ENCODE measurements around the gene CHRM1. TPM values are rescaled to one million over a fixed set of nuclear protein-coding genes. Genes with fewer than 3 reads are reported as not detected.

Gene CHRM1
- total and polyA plus RNA-seq, 2 experiments from 2014 or later, result 1.4 to 1.6 TPM

GRCh38 chr11:62888406-62888805, 32.8 kb downstream of the CHRM1 start:
- Histone ChIP-seq H3K4me3 (no peak overlapping the region), H3K4me1 (ENCODE audit: low read depth) (peaks cover 24% of the 10 kb centered on the region), H3K27ac (peak overlapping the region; percentile 88), H3K36me3 (peaks cover 54% of the 10 kb centered on the region), H3K27me3 (no peaks in the 10 kb centered on the region), H3K9me3 (ENCODE audit: low read depth) (no peaks in the 10 kb centered on the region)
- no peak for DNase-seq (ENCODE audit: low read depth in 1 of 2, low spot score in 1 of 2)
- no peak for TF ChIP-seq CTCF (IDR thresholded peaks at IDR 0.05; ENCODE audit: low read depth, low read length)

- no peak overlapping the region for H3K4me3 ChIP-seq
- H3K9me3 ChIP-seq (ENCODE audit: low read depth), result no peaks in the 10 kb centered on the region
- H3K27ac ChIP-seq, result no peak overlapping the region
- H3K4me1 ChIP-seq (ENCODE audit: low read depth), result peaks cover 29% of the 10 kb centered on the region
- H3K36me3 ChIP-seq, result peaks cover 64% of the 10 kb centered on the region
- H3K27me3 ChIP-seq, result no peaks in the 10 kb centered on the region
- DNase-seq (ENCODE audit: low read depth in 1 of 2, low spot score in 1 of 2), result no peak
- TF ChIP-seq CTCF (IDR thresholded peaks at IDR 0.05; ENCODE audit: low read depth, low read length), result no peak
Observed at GRCh38 chr11:62885137-62885750, 35.9 kb downstream of the CHRM1 start.

GRCh38 chr11:62883673-62884072, 37.5 kb downstream of the CHRM1 start:
- no peaks in the 10 kb centered on the region for H3K9me3 ChIP-seq (ENCODE audit: low read depth)
- no peak for TF ChIP-seq CTCF (IDR thresholded peaks at IDR 0.05; ENCODE audit: low read depth, low read length)
- peaks cover 58% of the 10 kb centered on the region for H3K36me3 ChIP-seq
- H3K27ac ChIP-seq, result peak overlapping the region; percentile 94
- peaks cover 21% of the 10 kb centered on the region for H3K4me1 ChIP-seq (ENCODE audit: low read depth)
- DNase-seq (ENCODE audit: low read depth in 1 of 2, low spot score in 1 of 2), result no peak
- no peak overlapping the region for H3K4me3 ChIP-seq
- H3K27me3 ChIP-seq, result no peaks in the 10 kb centered on the region

- TF ChIP-seq CTCF (IDR thresholded peaks at IDR 0.05; ENCODE audit: low read depth, low read length), result no peak
- H3K4me1 ChIP-seq (ENCODE audit: low read depth), result peaks cover 17% of the 10 kb centered on the region
- DNase-seq (ENCODE audit: low read depth in 1 of 2, low spot score in 1 of 2), result no peak
- H3K27me3 ChIP-seq, result no peaks in the 10 kb centered on the region
- H3K36me3 ChIP-seq, result peaks cover 50% of the 10 kb centered on the region
- H3K9me3 ChIP-seq (ENCODE audit: low read depth), result no peaks in the 10 kb centered on the region
- peak overlapping the region; percentile 94 for H3K27ac ChIP-seq
- H3K4me3 ChIP-seq, result no peak overlapping the region
Observed at GRCh38 chr11:62882788-62883501, 38.2 kb downstream of the CHRM1 start.

GRCh38 chr11:62882431-62882749, 38.8 kb downstream of the CHRM1 start:
- H3K27ac ChIP-seq, result peak overlapping the region; percentile 94
- peaks cover 17% of the 10 kb centered on the region for H3K4me1 ChIP-seq (ENCODE audit: low read depth)
- peak overlapping the region; percentile 70 for H3K4me3 ChIP-seq
- peaks cover 47% of the 10 kb centered on the region for H3K36me3 ChIP-seq
- H3K27me3 ChIP-seq, result no peaks in the 10 kb centered on the region
- TF ChIP-seq CTCF (IDR thresholded peaks at IDR 0.05; ENCODE audit: low read depth, low read length), result no peak
- H3K9me3 ChIP-seq (ENCODE audit: low read depth), result no peaks in the 10 kb centered on the region
- DNase-seq (ENCODE audit: low read depth in 1 of 2, low spot score in 1 of 2), result no peak
